ENCODE measurements around the gene NEK7.

Gene NEK7

DNA sequence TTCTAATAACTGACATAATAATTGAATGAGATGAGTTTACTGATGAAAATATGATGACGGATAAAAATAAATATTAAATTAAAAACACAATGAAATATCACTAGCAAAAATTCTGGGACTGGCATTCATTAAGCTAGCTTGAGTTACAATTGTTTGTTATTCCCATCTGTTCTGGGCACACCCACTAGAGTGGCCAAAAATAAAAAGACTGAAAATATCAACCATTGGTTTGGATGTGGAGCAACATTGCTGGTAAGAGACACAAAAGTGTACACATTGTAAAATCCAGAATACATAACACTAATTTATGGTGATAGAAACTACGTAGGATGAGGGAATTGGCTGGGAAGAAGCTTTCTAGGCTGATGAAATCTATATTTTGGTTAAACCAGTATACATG is 9.6 kb upstream of the NEK7 start:
- H3K36me3 ChIP-seq (ENCODE audit: control insufficient read depth, insufficient read depth, low read length) = no peaks in the 10 kb centered on the region
- H3K9me3 ChIP-seq (ENCODE audit: control insufficient read depth, insufficient read depth, low read depth, low read length) = no peaks in the 10 kb centered on the region
- H3K9ac ChIP-seq (ENCODE audit: low read length) = no peak overlapping the region
- no peaks in the 10 kb centered on the region for H3K27me3 ChIP-seq (ENCODE audit: control insufficient read depth, insufficient read depth, low read length)
- no peaks in the 10 kb centered on the region for H3K4me1 ChIP-seq (ENCODE audit: control insufficient read depth, insufficient read depth, low read length)
- H3K4me3 ChIP-seq (ENCODE audit: low read depth, low read length) = no peak overlapping the region
- H3K27ac ChIP-seq (ENCODE audit: low read depth, low read length) = no peak overlapping the region

DNA sequence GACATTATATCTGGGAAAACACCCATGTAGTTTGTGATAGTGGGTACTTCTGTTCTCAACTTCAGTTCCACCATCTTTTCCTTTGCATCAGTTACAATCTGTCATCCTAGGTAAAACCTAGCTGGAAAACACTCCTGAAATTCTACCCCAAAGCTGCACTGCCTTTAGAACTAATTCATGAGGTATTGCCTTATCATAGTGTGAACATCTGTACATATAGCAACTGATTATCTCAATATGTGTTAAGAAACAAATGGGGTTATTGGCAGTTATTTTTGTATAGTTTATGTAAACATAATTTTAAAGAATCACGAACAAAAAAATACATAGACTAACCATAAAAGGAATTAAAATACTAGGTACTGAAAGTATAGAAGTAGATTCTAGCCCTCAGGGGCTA is 6.4 kb upstream of the NEK7 start:
- Histone ChIP-seq H3K4me1 (ENCODE audit: control insufficient read depth, insufficient read depth, low read length) (peaks cover 2% of the 10 kb centered on the region; the same call in 1 of the 2 replicates), H3K9me3 (ENCODE audit: control insufficient read depth, insufficient read depth, low read depth, low read length) (no peaks in the 10 kb centered on the region), H3K27me3 (ENCODE audit: control insufficient read depth, insufficient read depth, low read length) (no peaks in the 10 kb centered on the region), H3K9ac (ENCODE audit: low read length) (no peak overlapping the region), H3K4me3 (ENCODE audit: low read depth, low read length) (no peak overlapping the region), H3K27ac (ENCODE audit: low read depth, low read length) (no peak overlapping the region), H3K36me3 (ENCODE audit: control insufficient read depth, insufficient read depth, low read length) (no peaks in the 10 kb centered on the region)

DNA sequence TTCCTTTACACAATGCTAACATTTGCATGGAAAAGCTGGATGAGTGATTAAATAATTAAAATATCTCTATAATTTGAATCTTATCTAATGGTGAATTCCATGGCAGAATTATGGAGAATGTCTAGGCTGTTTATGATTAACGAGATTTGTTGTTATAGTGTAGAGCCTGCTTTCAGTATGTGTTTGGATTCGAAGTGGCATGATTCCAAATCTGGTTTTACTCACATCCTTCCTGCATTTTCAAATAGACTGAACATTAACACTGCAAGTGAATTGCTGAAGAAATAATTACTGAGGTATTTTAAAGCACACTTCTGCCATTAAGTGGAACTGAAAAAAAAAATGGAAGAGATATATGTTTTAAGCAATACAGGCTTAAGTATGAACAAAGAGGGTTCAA is 5.1 kb upstream of the NEK7 start:
- no peak overlapping the region for H3K4me3 ChIP-seq (ENCODE audit: low read depth, low read length)
- H3K27me3 ChIP-seq (ENCODE audit: control insufficient read depth, insufficient read depth, low read length) = no peaks in the 10 kb centered on the region
- H3K36me3 ChIP-seq (ENCODE audit: control insufficient read depth, insufficient read depth, low read length) = no peaks in the 10 kb centered on the region
- H3K4me1 ChIP-seq (ENCODE audit: control insufficient read depth, insufficient read depth, low read length) = peaks cover 4% of the 10 kb centered on the region; the same call in 1 of the 2 replicates
- no peak overlapping the region for H3K9ac ChIP-seq (ENCODE audit: low read length)
- no peak overlapping the region for H3K27ac ChIP-seq (ENCODE audit: low read depth, low read length)
- H3K9me3 ChIP-seq (ENCODE audit: control insufficient read depth, insufficient read depth, low read depth, low read length) = no peaks in the 10 kb centered on the region

DNA sequence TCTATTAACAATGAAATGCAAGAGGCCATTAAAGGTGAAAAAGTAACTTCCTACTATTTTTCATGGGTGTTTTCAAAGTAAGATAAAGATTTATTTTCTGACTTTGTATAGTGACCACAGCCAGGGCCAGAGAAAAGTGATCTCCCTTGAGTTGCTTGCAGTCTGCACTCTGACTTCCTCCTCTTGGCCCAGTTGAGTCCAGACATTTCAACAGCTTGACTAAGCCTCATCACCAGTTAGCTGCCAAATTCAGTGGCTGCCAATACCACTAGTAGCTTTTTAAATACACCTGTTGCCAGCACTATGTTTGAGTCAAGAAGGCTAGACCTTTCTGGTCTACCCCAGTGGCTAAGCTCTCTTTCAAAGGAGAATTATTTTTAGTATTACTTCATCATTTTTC is 3.7 kb upstream of the NEK7 start:
- Histone ChIP-seq H3K9ac (ENCODE audit: low read length) (no peak overlapping the region), H3K27ac (ENCODE audit: low read depth, low read length) (no peak overlapping the region), H3K9me3 (ENCODE audit: control insufficient read depth, insufficient read depth, low read depth, low read length) (no peaks in the 10 kb centered on the region), H3K27me3 (ENCODE audit: control insufficient read depth, insufficient read depth, low read length) (no peaks in the 10 kb centered on the region), H3K4me1 (ENCODE audit: control insufficient read depth, insufficient read depth, low read length) (peaks cover 6% of the 10 kb centered on the region; the same call in 1 of the 2 replicates), H3K4me3 (ENCODE audit: low read depth, low read length) (no peak overlapping the region), H3K36me3 (ENCODE audit: control insufficient read depth, insufficient read depth, low read length) (no peaks in the 10 kb centered on the region)

DNA sequence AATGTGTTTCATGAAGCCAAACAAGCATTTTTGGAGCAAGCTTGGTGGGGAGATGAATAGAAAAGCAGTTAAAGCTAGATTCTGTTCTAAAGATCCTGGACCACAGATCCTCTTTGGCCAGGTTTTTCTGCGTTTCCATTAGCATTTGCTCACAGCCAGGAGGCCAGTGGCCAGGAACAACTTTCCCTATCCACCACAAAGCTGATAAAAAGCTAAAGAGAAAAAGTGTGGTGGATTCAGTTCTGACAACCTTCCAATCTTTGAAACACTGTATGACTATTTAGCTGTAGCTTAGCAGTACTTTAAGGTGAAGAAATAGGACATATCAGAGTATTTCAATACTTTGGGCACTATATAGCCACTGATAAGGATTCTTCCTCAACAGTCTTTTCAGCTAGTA is 3.0 kb upstream of the NEK7 start:
- Histone ChIP-seq H3K9me3 (ENCODE audit: control insufficient read depth, insufficient read depth, low read depth, low read length) (no peaks in the 10 kb centered on the region), H3K4me3 (ENCODE audit: low read depth, low read length) (no peak overlapping the region), H3K36me3 (ENCODE audit: control insufficient read depth, insufficient read depth, low read length) (no peaks in the 10 kb centered on the region), H3K9ac (ENCODE audit: low read length) (no peak overlapping the region), H3K27ac (ENCODE audit: low read depth, low read length) (no peak overlapping the region), H3K4me1 (ENCODE audit: control insufficient read depth, insufficient read depth, low read length) (peaks cover 10% of the 10 kb centered on the region; the same call in 1 of the 2 replicates), H3K27me3 (ENCODE audit: control insufficient read depth, insufficient read depth, low read length) (no peaks in the 10 kb centered on the region)

DNA sequence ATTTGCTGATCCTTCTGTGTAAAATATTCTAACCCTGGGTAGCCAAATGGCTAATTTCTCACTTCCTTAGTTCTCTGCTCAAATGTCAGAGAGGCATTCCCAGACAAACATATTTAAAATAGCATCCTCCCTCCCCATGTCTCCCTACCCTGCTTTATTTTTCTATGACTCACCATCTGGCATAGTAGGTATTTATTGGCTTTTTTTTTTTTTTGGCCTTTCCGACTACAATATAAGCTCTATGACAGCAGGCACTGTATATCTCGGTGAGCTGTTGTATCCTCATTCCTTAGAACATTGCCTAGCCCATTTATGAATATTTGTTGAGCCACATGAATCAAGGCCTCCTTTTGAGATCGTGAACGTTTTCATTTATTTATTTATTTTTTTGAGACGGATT is 1.5 kb upstream of the NEK7 start:
- H3K4me3 ChIP-seq (ENCODE audit: low read depth, low read length) = no peak overlapping the region
- H3K4me1 ChIP-seq (ENCODE audit: control insufficient read depth, insufficient read depth, low read length) = peaks cover 17% of the 10 kb centered on the region

DNA sequence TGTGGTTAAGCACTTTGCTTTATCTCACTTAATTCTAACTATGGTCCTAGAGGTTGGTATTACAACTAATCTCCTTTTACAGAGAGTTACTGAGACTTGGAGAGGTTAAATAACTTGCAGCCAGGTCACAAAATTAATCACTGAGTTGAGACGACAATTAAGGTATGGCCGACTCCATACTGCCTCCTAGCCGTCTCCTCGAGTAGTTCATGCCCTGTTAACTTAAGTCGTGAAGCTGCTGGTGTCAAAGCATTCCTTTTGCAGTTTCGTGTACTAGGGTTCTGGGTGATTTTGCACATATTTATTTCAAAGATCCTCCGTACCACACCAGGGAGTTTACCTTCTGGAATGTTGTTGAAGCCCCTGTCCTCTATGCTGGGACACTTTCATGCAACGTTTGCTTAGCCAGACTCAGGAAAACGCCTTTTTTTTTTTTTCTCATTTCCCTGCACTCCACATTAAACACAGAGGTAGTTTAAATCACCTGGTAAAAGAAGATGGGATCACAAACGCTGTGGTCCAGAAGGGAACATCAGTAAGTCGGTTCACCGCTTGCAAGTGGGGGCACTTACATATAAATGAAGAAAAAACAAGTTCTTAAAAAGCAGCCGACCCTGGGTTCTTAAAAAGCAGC is 570 bp upstream of the NEK7 start:
- H3K4me1 ChIP-seq (ENCODE audit: control insufficient read depth, insufficient read depth, low read length) = peaks cover 19% of the 10 kb centered on the region
- H3K36me3 ChIP-seq (ENCODE audit: control insufficient read depth, insufficient read depth, low read length) = no peaks in the 10 kb centered on the region
- peak overlapping the region; percentile 97 for H3K4me3 ChIP-seq (ENCODE audit: low read depth, low read length)
- peak overlapping the region; percentile 40; the same call in 1 of the 2 replicates for H3K27ac ChIP-seq (ENCODE audit: low read depth, low read length)
- H3K27me3 ChIP-seq (ENCODE audit: control insufficient read depth, insufficient read depth, low read length) = no peaks in the 10 kb centered on the region
- H3K9me3 ChIP-seq (ENCODE audit: control insufficient read depth, insufficient read depth, low read depth, low read length) = no peaks in the 10 kb centered on the region
- H3K9ac ChIP-seq (ENCODE audit: low read length) = peak overlapping the region; percentile 63

More for the DNA sequence above, 1.5 kb upstream of the NEK7 start:
- Histone ChIP-seq H3K27ac (ENCODE audit: low read depth, low read length) (no peak overlapping the region), H3K9me3 (ENCODE audit: control insufficient read depth, insufficient read depth, low read depth, low read length) (no peaks in the 10 kb centered on the region), H3K36me3 (ENCODE audit: control insufficient read depth, insufficient read depth, low read length) (no peaks in the 10 kb centered on the region), H3K27me3 (ENCODE audit: control insufficient read depth, insufficient read depth, low read length) (no peaks in the 10 kb centered on the region), H3K9ac (ENCODE audit: low read length) (no peak overlapping the region)

DNA sequence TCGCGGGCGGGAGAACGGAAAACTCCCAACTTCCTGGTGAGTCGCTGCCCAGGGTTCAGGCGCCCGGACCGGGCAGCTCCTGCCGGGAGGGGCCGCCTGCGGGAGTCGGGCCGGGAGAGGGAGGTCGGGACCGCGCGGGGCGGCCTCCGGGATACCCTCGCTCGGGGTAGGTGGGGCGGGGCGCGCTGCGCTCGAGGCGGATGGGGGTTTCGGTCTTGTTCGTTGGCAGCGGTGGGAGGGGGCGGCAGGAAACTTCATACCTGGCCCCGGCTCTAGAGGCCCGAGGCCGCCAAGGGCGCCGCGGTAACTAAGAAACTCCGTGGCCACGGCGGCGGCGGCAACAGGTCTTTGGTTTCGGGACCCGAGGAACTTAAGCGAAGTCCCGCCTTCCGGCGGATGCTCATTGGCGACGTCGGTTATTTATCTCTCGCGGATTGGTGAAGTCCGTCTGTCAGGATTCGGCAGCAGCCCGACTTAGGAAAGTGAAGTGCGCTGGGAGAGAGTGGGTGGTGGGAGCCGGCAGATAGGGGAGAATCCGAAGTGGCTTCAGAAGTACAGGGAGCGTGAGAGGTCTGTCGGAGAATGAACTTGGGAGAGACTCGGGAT is 546 bp downstream of the NEK7 start:
- Histone ChIP-seq H3K4me1 (ENCODE audit: control insufficient read depth, insufficient read depth, low read length) (peaks cover 25% of the 10 kb centered on the region), H3K4me3 (ENCODE audit: low read depth, low read length) (peak overlapping the region; percentile 97), H3K27me3 (ENCODE audit: control insufficient read depth, insufficient read depth, low read length) (no peaks in the 10 kb centered on the region), H3K36me3 (ENCODE audit: control insufficient read depth, insufficient read depth, low read length) (no peaks in the 10 kb centered on the region), H3K27ac (ENCODE audit: low read depth, low read length) (peak overlapping the region; percentile 84; the same call in 1 of the 2 replicates), H3K9me3 (ENCODE audit: control insufficient read depth, insufficient read depth, low read depth, low read length) (no peaks in the 10 kb centered on the region), H3K9ac (ENCODE audit: low read length) (peak overlapping the region; percentile 63)

DNA sequence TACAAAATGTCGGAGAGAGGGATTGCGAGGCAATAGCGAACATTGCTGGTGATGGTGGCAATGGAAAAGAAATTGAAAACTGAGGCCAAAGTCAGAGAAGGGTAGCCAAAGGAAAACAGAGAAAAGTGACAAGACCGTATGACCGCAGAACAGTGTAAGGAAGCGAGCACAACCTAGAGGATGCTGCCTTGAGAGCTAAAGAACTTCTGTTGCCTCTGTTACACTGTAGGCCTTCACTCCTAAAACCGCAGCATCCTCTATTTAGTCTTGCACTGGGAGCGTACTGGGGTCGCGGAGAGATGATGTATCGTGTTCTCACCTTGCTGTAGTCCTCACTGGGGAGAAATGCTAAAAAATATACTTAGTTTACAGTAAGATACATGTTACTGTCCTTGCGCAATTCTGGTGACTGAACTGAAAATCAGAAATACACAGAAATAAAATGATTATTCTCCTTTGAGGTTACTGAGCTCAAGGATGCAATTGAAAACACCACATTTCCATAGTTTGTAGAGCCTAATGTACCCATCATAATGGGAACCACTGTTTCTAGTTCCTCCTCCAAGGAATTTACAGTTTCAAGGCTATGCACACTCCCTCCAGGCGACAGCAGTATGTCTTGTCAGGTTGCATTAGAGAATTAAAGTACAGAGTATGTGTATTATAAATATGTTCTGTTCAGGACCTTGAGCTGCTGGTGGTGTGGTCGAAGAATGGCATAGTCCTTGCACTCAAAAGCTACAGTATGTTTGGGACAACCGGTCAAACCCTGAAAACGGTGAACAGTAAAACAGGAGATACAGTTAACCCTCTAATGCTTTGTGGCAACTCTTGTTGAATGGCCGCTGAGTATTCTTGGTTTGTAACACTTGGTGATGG is 1.3 kb downstream of the NEK7 start:
- Histone ChIP-seq H3K9ac (ENCODE audit: low read length) (peak overlapping the region; percentile 63), H3K36me3 (ENCODE audit: control insufficient read depth, insufficient read depth, low read length) (no peaks in the 10 kb centered on the region), H3K4me3 (ENCODE audit: low read depth, low read length) (peak overlapping the region; percentile 97), H3K4me1 (ENCODE audit: control insufficient read depth, insufficient read depth, low read length) (peaks cover 26% of the 10 kb centered on the region), H3K27me3 (ENCODE audit: control insufficient read depth, insufficient read depth, low read length) (no peaks in the 10 kb centered on the region), H3K9me3 (ENCODE audit: control insufficient read depth, insufficient read depth, low read depth, low read length) (no peaks in the 10 kb centered on the region), H3K27ac (ENCODE audit: low read depth, low read length) (peak overlapping the region; percentile 51; the same call in 1 of the 2 replicates)

DNA sequence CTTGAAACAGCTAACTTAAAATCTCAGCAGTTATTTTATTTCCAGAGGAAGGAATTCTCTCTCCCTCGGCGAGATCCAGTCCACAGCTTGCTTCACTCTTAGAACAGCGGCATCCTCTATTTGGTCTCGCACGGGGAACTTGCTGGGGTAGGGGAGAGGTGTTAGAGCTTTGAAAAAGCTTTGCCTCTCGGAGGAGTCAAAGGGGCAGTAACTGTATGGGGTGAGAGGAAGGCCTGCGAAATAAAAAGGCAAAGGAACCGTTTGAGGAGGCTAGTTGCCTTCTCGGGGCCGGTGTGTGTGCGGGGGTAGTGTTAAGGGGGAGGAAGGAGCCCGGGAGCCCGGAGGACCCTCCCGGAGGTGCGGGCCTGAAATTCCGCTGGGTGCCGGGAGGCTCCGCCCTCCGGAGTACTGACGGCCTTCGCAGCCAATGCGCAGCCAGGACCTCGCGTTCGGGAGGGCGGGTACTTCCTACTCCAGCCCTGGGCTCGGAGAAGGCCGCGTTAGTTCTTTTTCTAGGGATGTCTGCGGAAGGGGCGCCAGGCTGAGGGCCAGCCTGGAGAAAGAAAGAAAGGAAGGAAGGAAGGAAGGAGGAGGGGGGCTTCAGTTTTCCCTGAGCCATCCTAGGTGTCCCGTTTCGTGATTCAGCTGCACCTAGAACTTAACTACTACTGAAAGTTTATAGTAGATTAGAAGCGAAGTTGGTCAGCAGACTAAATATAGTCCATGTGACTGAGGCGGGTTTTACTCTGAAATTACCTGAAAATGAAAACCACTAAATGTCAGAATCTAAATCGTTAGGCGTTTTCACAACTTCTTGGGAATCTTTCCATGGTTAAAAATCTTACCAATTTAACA is 2.2 kb downstream of the NEK7 start:
- peaks cover 26% of the 10 kb centered on the region for H3K4me1 ChIP-seq (ENCODE audit: control insufficient read depth, insufficient read depth, low read length)
- H3K9ac ChIP-seq (ENCODE audit: low read length) = peak overlapping the region; percentile 86
- no peaks in the 10 kb centered on the region for H3K27me3 ChIP-seq (ENCODE audit: control insufficient read depth, insufficient read depth, low read length)

More for the DNA sequence above, 2.2 kb downstream of the NEK7 start:
- Histone ChIP-seq H3K36me3 (ENCODE audit: control insufficient read depth, insufficient read depth, low read length) (no peaks in the 10 kb centered on the region), H3K4me3 (ENCODE audit: low read depth, low read length) (peak overlapping the region; percentile 97), H3K27ac (ENCODE audit: low read depth, low read length) (peak overlapping the region; percentile 51), H3K9me3 (ENCODE audit: control insufficient read depth, insufficient read depth, low read depth, low read length) (no peaks in the 10 kb centered on the region)
